Esophagus squamous epithelium (tissue), 5 donors: ENCODE data around the gene TLNRD1. TPM values are rescaled to one million over a fixed set of nuclear protein-coding genes. Genes with fewer than 3 reads are reported as not detected.
"Not testable (repeated sequence)": the region's sequence is repeated elsewhere in the genome, so short reads cannot be mapped to it uniquely, and the experiment has no call there.

Experiments
- DNase-seq: peaks from one replicate; lab custom pipeline; 2025; lab: John Stamatoyannopoulos, UW
- H3K27ac ChIP-seq, 4 donors: fragments of 200-600 bp; sonication (generic); one replicate each; pipeline ENCODE4 v1.5.1; 2016 to 2019; ENCODE audit warnings: mild to moderate bottlenecking in 1 of 4
- H3K27me3 ChIP-seq, 4 donors: fragments of 200-600 bp; sonication (generic); 1 replicate in 3 of 4; 2 replicates in 1 of 4; pipeline versions ENCODE4 v1.5.1 to v1.6.0; 2017 to 2021; ENCODE audit warnings: antibody characterized with exemption in 1 of 4
- H3K36me3 ChIP-seq, 3 donors: fragments of 200-600 bp; sonication (generic); one replicate each; pipeline ENCODE4 v1.5.1; 2016 to 2019
- H3K4me1 ChIP-seq, 3 donors: fragments of 200-600 bp; sonication (generic); one replicate each; pipeline ENCODE4 v1.5.1; 2017 to 2019
- H3K4me3 ChIP-seq, 4 donors: fragments of 200-600 bp; sonication (generic); 1 replicate in 3 of 4; 2 replicates in 1 of 4; pipeline ENCODE4 v1.5.1; 2016 to 2019; ENCODE audit warnings: mild to moderate bottlenecking in 2 of 4, moderate library complexity in 1 of 4
- H3K9me3 ChIP-seq, 3 donors: fragments of 200-600 bp; sonication (generic); one replicate each; pipeline ENCODE4 v1.5.1; 2016 to 2019
- CTCF ChIP-seq, 6 experiments: fragments of 450-650 bp in 4 of 6; fragments of 200-600 bp in 2 of 6; sonication (generic) in 2 of 6; IDR thresholded peaks; one replicate each; pipeline ENCODE4 v1.5.1; 2016 to 2019; ENCODE audit warnings: antibody characterized with exemption in 6 of 6, mild to moderate bottlenecking in 4 of 6, moderate library complexity in 4 of 6
- POLR2A ChIP-seq, 4 donors: fragments of 450-650 bp; IDR thresholded peaks; one replicate each; pipeline ENCODE4 v1.6.1; 2017; ENCODE audit warnings: antibody characterized with exemption in 4 of 4, mild to moderate bottlenecking in 4 of 4, moderate library complexity in 3 of 4
- WGBS, 2 donors: methylation state at CpG; one replicate each; pipeline ENCODE4 v1.1.5; 2018; 5-methylcytosine and 5-hydroxymethylcytosine counted together
- intact Hi-C: fragments of 100-400 bp; cut with DNase I; formaldehyde crosslinking; loops from one replicate; pipeline ENCODE4 v1.15.0; 2022
- total RNA-seq, 4 donors: library from RNA; depleted of rRNA; stranded (reverse); fragments of >200 nt; gene quantifications; one replicate each; pipeline ENCODE4 v1.1.0, GENCODE V29; 2016
- donor health status: DM: yes; HTN: yes; CAD: no.

TLNRD1 gene
- total RNA-seq: 10 to 100 TPM; 17.2 to 57.8 (median 22.6) TPM

- H3K27me3 ChIP-seq: no peaks in the 10 kb centered on the region
- peaks cover 11 to 72% (median 30%) of the 10 kb centered on the region in 3 donors for H3K4me1 ChIP-seq
- no peak for TF ChIP-seq CTCF (IDR thresholded peaks at IDR 0.05)
- TF ChIP-seq POLR2A (IDR thresholded peaks at IDR 0.05): peak in 3 of 4 donors; percentile 77 to 93 (median 85)
- intact Hi-C loops: no loop called here
- H3K36me3 ChIP-seq: peaks cover 0 to 20% (median 7%) of the 10 kb centered on the region in 3 donors
- peak within 1 kb of the TSS; percentile 97 to 100 (median 99) for H3K27ac ChIP-seq
- WGBS, 2 donors: 0% methylated on average over 2 of the region's 66 CpGs; no CpG with 5 or more reads in 1 of the 2 donors
- no peaks in the 10 kb centered on the region for H3K9me3 ChIP-seq
- DNase-seq: peak; percentile 70
- H3K4me3 ChIP-seq: peak within 1 kb of the TSS; percentile 73 to 90 (median 88)
Measured at GRCh38 chr15:81000624-81001151, at the start of gene TLNRD1. TSS of gene TLNRD1 (plus strand) at chr15:81000923. CDS start at chr15:81002272, 1,349 bp downstream.

GRCh38 chr15:80951941-80952340 is 48.8 kb upstream of the TLNRD1 start:
- no peak for DNase-seq
- intact Hi-C loops: no loop called here
- Histone ChIP-seq H3K4me1 (peaks cover 9 to 38% (median 17%) of the 10 kb centered on the region in 3 donors), H3K27ac (no peak overlapping the region), H3K27me3 (no peaks in the 10 kb centered on the region), H3K9me3 (no peaks in the 10 kb centered on the region), H3K4me3 (no peak overlapping the region), H3K36me3 (peaks cover 7 to 63% (median 25%) of the 10 kb centered on the region in 3 donors)
- TF ChIP-seq CTCF (IDR thresholded peaks at IDR 0.05) (no peak), POLR2A (IDR thresholded peaks at IDR 0.05) (no peak)
- 75 to 82% methylated on average over 1 to 4 of the region's 5 CpGs for WGBS, 2 donors

- intact Hi-C loops: no loop called here
Measured at GRCh38 chr15:80953001-80953952, 47.4 kb upstream of the TLNRD1 start.

GRCh38 chr15:80953953-80954778 is 46.6 kb upstream of the TLNRD1 start:
- H3K36me3 ChIP-seq: peaks cover 7 to 51% (median 14%) of the 10 kb centered on the region in 3 donors
- H3K27me3 ChIP-seq: no peaks in the 10 kb centered on the region
- no peak overlapping the region for H3K4me3 ChIP-seq
- WGBS, 2 donors: 35 to 72% methylated on average over 6 to 7 of the region's 9 CpGs
- no peak overlapping the region for H3K27ac ChIP-seq
- H3K4me1 ChIP-seq: peaks cover 9 to 50% (median 18%) of the 10 kb centered on the region in 3 donors
- H3K9me3 ChIP-seq: no peaks in the 10 kb centered on the region
- intact Hi-C loops: no loop called here
- DNase-seq: no peak
- TF ChIP-seq POLR2A (IDR thresholded peaks at IDR 0.05): no peak
- TF ChIP-seq CTCF (IDR thresholded peaks at IDR 0.05): no peak

More at GRCh38 chr15:80953001-80953952, 47.4 kb upstream of the TLNRD1 start:
- H3K27ac ChIP-seq: no peak overlapping the region
- peaks cover 7 to 51% (median 20%) of the 10 kb centered on the region in 3 donors for H3K36me3 ChIP-seq
- H3K4me3 ChIP-seq: no peak overlapping the region
- WGBS, 2 donors: 89 to 90% methylated on average over 12 of the region's 12 CpGs
- TF ChIP-seq POLR2A (IDR thresholded peaks at IDR 0.05) (no peak), CTCF (IDR thresholded peaks at IDR 0.05) (no peak)
- no peaks in the 10 kb centered on the region for H3K27me3 ChIP-seq
- no peak for DNase-seq
- H3K4me1 ChIP-seq: peaks cover 9 to 48% (median 18%) of the 10 kb centered on the region in 3 donors
- H3K9me3 ChIP-seq: no peaks in the 10 kb centered on the region

- intact Hi-C loops, H3K27me3 ChIP-seq, H3K9me3 ChIP-seq, DNase-seq, H3K4me3 ChIP-seq: not testable (repeated sequence)
- peaks cover 9 to 50% (median 18%) of the 10 kb centered on the region in 3 donors for H3K4me1 ChIP-seq
- peaks cover 0 to 48% (median 3%) of the 10 kb centered on the region in 3 donors for H3K36me3 ChIP-seq
- peak overlapping the region in 1 of 4 donors; percentile 49 for H3K27ac ChIP-seq
- 56 to 72% methylated on average over 16 to 18 of the region's 19 CpGs for WGBS, 2 donors
Measured at GRCh38 chr15:80955571-80956452, 44.9 kb upstream of the TLNRD1 start.
